Testis (tissue), 2 donors: Measurements from ENCODE around the gene HNRNPR.

Experiments
- CTCF ChIP-seq, 3 experiments: fragments of 450-650 bp in 2 of 3; fragments of 200-600 bp in 1 of 3; sonication (generic) in 1 of 3; IDR thresholded peaks; one replicate each; pipeline ENCODE4 v1.5.1; 2016 to 2019; ENCODE audit warnings: antibody characterized with exemption in 3 of 3, mild to moderate bottlenecking in 2 of 3, moderate library complexity in 1 of 3
- POLR2A ChIP-seq: fragments of 450-650 bp; IDR thresholded peaks from one replicate; pipeline ENCODE4 v1.6.1; 2017; ENCODE audit warnings: antibody characterized with exemption, mild to moderate bottlenecking, moderate library complexity

GRCh38 chr1:23366598-23366997, 22.5 kb upstream of the HNRNPR start:
- TF ChIP-seq CTCF (IDR thresholded peaks at IDR 0.05) (no peak), POLR2A (no peak)
